HepG2 (cell line): ENCODE data around the gene TADA3. TPM values are rescaled to one million over a fixed set of nuclear protein-coding genes. Genes with fewer than 3 reads are reported as not detected.

ENCODE experiments used
- CAMTA2 ChIP-seq: sonication (generic); formaldehyde crosslinking; IDR thresholded peaks from 2 replicates; pipeline ENCODE4 v1.4.0; 2020; ENCODE audit warnings: mild to moderate bottlenecking, missing genetic modification reagents, borderline replicate concordance
- HHEX ChIP-seq: IDR thresholded peaks from 2 replicates; pipeline ENCODE4 v1.6.1; 2016; ENCODE audit warnings: control low read depth
- HOXA3 ChIP-seq: sonication (generic); formaldehyde crosslinking; IDR thresholded peaks from 2 replicates; pipeline ENCODE4 v1.5.0; 2020; ENCODE audit warnings: missing genetic modification reagents
- IKZF4 ChIP-seq: sonication (generic); formaldehyde crosslinking; IDR thresholded peaks from 2 replicates; pipeline ENCODE4 v1.5.1; 2020; ENCODE audit warnings: borderline replicate concordance, mild to moderate bottlenecking, low read depth, missing genetic modification reagents; ENCODE audit errors: not compliant biosample characterization
- MBD4 ChIP-seq: IDR thresholded peaks from 2 replicates; pipeline ENCODE4 v1.6.1; 2012; ENCODE audit warnings: low read length, inconsistent platforms, borderline replicate concordance
- MEF2D ChIP-seq: sonication (generic); formaldehyde crosslinking; IDR thresholded peaks from 2 replicates; pipeline ENCODE4 v1.5.1; 2020; ENCODE audit warnings: mild to moderate bottlenecking, missing genetic modification reagents
- MTERF4 ChIP-seq: sonication (generic); formaldehyde crosslinking; IDR thresholded peaks from 2 replicates; pipeline ENCODE4 v1.8.0; 2023; ENCODE audit warnings: mild to moderate bottlenecking, missing genetic modification reagents
- NR2F2 ChIP-seq: IDR thresholded peaks from 2 replicates; pipeline ENCODE4 v1.6.1; 2012; ENCODE audit warnings: low read depth, inconsistent platforms, borderline replicate concordance
- SAFB2 ChIP-seq: sonication (generic); formaldehyde crosslinking; IDR thresholded peaks from 2 replicates; pipeline ENCODE4 v1.5.1; 2020; ENCODE audit warnings: missing genetic modification reagents, low read depth, mild to moderate bottlenecking, borderline replicate concordance
- SALL2 ChIP-seq: sonication (generic); formaldehyde crosslinking; IDR thresholded peaks from 2 replicates; pipeline ENCODE4 v1.8.1; 2023; ENCODE audit warnings: mild to moderate bottlenecking, missing genetic modification reagents, inconsistent platforms
- SP5 ChIP-seq: IDR thresholded peaks from 2 replicates; pipeline ENCODE4 v1.6.1; 2016; ENCODE audit warnings: low read depth, borderline replicate concordance
- SRY ChIP-seq: sonication (generic); formaldehyde crosslinking; IDR thresholded peaks from 2 replicates; pipeline ENCODE4 v1.8.0; 2022; ENCODE audit warnings: mild to moderate bottlenecking, missing genetic modification reagents
- TCF7L2 ChIP-seq: IDR thresholded peaks from 2 replicates; pipeline ENCODE4 v1.6.1; 2011; ENCODE audit warnings: mild to moderate bottlenecking, low read depth, low read length, moderate library complexity
- ZNF274 ChIP-seq: sonication (generic); formaldehyde crosslinking; IDR thresholded peaks from 2 replicates; pipeline ENCODE4 v1.5.1; 2020; ENCODE audit warnings: mild to moderate bottlenecking, missing genetic modification reagents
- ZNF3 ChIP-seq: IDR thresholded peaks from 2 replicates; pipeline ENCODE4 v1.7.0; 2017; ENCODE audit warnings: inconsistent platforms
- ZNF513 ChIP-seq: sonication (generic); formaldehyde crosslinking; conservative IDR thresholded peaks from 2 replicates; pipeline ENCODE4 v1.5.0; 2020; ENCODE audit warnings: missing genetic modification reagents
- ZNF567 ChIP-seq: sonication (generic); formaldehyde crosslinking; IDR thresholded peaks from 2 replicates; pipeline ENCODE4 v1.8.1; 2023; ENCODE audit warnings: mild to moderate bottlenecking, missing genetic modification reagents, borderline replicate concordance
- ZNF652 ChIP-seq: IDR thresholded peaks from 2 replicates; pipeline ENCODE4 v1.6.1; 2016; ENCODE audit warnings: low read depth, borderline replicate concordance
- polyA plus RNA-seq, 8 experiments: library from polyadenylated mRNA; depleted of rRNA in 3 of 8; stranded (reverse) in 7 of 8; unstranded in 1 of 8; fragments of >200 nt; fragmentation: Illumina TruSeq in 4 of 8; extraction: Trizol in 4 of 8; gene quantifications; 2 replicates each; pipeline versions ENCODE4 v1.2.1 to v1.2.3, GENCODE V29; 2011 to 2016; ENCODE audit warnings: low read depth in 4 of 8, missing spikeins in 1 of 8, mixed read lengths in 1 of 8; ENCODE audit not compliant: insufficient read depth in 1 of 8
- total RNA-seq, 5 experiments: library from RNA; depleted of rRNA; stranded (reverse); fragments of >200 nt; fragmentation: Illumina TruSeq; extraction: Trizol; gene quantifications; 2 replicates each; pipeline ENCODE4 v1.2.3, GENCODE V29; 2016; ENCODE audit warnings: low read depth in 1 of 5
- TF ChIP-seq, protein P1 (sequence below): sonication (generic); formaldehyde crosslinking; IDR thresholded peaks from 2 replicates; pipeline ENCODE4 v1.4.0; 2020; ENCODE audit warnings: missing genetic modification reagents
- TF ChIP-seq, protein P2 (sequence below): sonication (generic); formaldehyde crosslinking; IDR thresholded peaks from 2 replicates; pipeline ENCODE4 v1.5.1; 2020; ENCODE audit warnings: mild to moderate bottlenecking, missing genetic modification reagents, moderate library complexity
- TF ChIP-seq, protein P3 (sequence below): sonication (generic); formaldehyde crosslinking; IDR thresholded peaks from 2 replicates; pipeline ENCODE4 v1.4.0; 2020; ENCODE audit warnings: mild to moderate bottlenecking, low read depth, missing genetic modification reagents
- TF ChIP-seq, protein P4 (sequence below): sonication (generic); formaldehyde crosslinking; IDR thresholded peaks from 2 replicates; pipeline ENCODE4 v1.5.1; 2020; ENCODE audit warnings: missing genetic modification reagents, mild to moderate bottlenecking, borderline replicate concordance

TADA3 gene
- total and polyA plus RNA-seq, 2 of the 13 experiments (the other 11 are each of a cell fraction or from before 2014, with no cell fraction given) = 32.1 to 37.1 TPM

- TF ChIP-seq SAFB2 (CRISPR knock-in tag) = no peak; the same call in 1 of the 2 replicates
- no peak for TF ChIP-seq ZNF652 (CRISPR knock-in tag)
- TF ChIP-seq CAMTA2 (CRISPR knock-in tag) = peak; percentile 25; the same call in 1 of the 2 replicates
- no peak for TF ChIP-seq MTERF4 (CRISPR knock-in tag)
- TF ChIP-seq, protein P1, sequence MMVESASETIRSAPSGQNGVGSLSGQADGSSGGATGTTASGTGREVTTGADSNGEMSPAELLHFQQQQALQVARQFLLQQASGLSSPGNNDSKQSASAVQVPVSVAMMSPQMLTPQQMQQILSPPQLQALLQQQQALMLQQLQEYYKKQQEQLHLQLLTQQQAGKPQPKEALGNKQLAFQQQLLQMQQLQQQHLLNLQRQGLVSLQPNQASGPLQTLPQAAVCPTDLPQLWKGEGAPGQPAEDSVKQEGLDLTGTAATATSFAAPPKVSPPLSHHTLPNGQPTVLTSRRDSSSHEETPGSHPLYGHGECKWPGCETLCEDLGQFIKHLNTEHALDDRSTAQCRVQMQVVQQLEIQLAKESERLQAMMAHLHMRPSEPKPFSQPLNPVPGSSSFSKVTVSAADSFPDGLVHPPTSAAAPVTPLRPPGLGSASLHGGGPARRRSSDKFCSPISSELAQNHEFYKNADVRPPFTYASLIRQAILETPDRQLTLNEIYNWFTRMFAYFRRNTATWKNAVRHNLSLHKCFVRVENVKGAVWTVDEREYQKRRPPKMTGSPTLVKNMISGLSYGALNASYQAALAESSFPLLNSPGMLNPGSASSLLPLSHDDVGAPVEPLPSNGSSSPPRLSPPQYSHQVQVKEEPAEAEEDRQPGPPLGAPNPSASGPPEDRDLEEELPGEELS (CRISPR knock-in tag) = no peak
- TF ChIP-seq ZNF274 (CRISPR knock-in tag) = peak; percentile 21; the same call in 1 of the 2 replicates
- no peak; the same call in none of the 2 replicates for TF ChIP-seq SALL2 (CRISPR knock-in tag)
- TF ChIP-seq HHEX (CRISPR knock-in tag) = no peak
- TF ChIP-seq, protein P2, sequence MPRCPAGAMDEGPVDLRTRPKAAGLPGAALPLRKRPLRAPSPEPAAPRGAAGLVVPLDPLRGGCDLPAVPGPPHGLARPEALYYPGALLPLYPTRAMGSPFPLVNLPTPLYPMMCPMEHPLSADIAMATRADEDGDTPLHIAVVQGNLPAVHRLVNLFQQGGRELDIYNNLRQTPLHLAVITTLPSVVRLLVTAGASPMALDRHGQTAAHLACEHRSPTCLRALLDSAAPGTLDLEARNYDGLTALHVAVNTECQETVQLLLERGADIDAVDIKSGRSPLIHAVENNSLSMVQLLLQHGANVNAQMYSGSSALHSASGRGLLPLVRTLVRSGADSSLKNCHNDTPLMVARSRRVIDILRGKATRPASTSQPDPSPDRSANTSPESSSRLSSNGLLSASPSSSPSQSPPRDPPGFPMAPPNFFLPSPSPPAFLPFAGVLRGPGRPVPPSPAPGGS (CRISPR knock-in tag) = 0 out of 2 replicates have a peak, but pooled peaks have one; percentile 35
- no peak for TF ChIP-seq SP5
- TF ChIP-seq, protein P3, sequence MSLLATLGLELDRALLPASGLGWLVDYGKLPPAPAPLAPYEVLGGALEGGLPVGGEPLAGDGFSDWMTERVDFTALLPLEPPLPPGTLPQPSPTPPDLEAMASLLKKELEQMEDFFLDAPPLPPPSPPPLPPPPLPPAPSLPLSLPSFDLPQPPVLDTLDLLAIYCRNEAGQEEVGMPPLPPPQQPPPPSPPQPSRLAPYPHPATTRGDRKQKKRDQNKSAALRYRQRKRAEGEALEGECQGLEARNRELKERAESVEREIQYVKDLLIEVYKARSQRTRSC (CRISPR knock-in tag) = no peak; the same call in 1 of the 2 replicates
- no peak for TF ChIP-seq ZNF3
- no peak for TF ChIP-seq MEF2D (CRISPR knock-in tag)
- TF ChIP-seq IKZF4 (CRISPR knock-in tag) = no peak
- 0 out of 2 replicates have a peak, but pooled peaks have one; percentile 23 for TF ChIP-seq HOXA3 (CRISPR knock-in tag)
- TF ChIP-seq SRY (CRISPR knock-in tag) = peak; percentile 44; the same call in 1 of the 2 replicates
- TF ChIP-seq TCF7L2 = no peak
- TF ChIP-seq NR2F2 = no peak; the same call in 1 of the 2 replicates
- TF ChIP-seq MBD4 = no peak
- TF ChIP-seq, protein P4, sequence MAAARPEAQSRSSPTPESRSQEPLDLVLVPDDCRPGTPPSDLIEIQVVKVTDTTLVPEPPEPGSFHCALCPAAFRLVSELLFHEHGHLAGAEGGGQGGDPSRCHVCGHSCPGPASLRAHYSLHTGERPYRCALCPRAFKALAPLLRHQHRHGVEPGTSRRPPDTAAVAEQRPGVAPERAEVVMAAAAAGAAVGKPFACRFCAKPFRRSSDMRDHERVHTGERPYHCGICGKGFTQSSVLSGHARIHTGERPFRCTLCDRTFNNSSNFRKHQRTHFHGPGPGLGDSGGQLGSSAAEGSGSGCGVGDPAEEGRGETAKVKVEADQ (CRISPR knock-in tag) = no peak
- TF ChIP-seq ZNF513 (CRISPR knock-in tag) = no peak
- TF ChIP-seq ZNF567 (CRISPR knock-in tag) = no peak
Measured at GRCh38 chr3:9769426-9770275, 22.6 kb downstream of the TADA3 start, which contains the start of gene CAMK1 (continued).
